GM12892 (cell line): ENCODE data around the gene NFE2L3.

Experiments
- POLR2A ChIP-seq: IDR thresholded peaks from 2 replicates; pipeline ENCODE4 v1.6.1; 2011; ENCODE audit warnings: low read depth, low read length, control low read depth
- TAF1 ChIP-seq: IDR thresholded peaks from 2 replicates; pipeline ENCODE4 v1.6.1; 2011; ENCODE audit warnings: low read depth, mild to moderate bottlenecking, control low read depth, low read length, borderline replicate concordance

GRCh38 chr7:26187380-26188205 is 35.6 kb downstream of the NFE2L3 start:
- TF ChIP-seq POLR2A (peak; percentile 89), TAF1 (no peak)
